Suprapubic skin (tissue), 4 donors: ENCODE results near the gene BTN1A1. TPM values are rescaled to one million over a fixed set of nuclear protein-coding genes. Genes with fewer than 3 reads are reported as not detected.
"Not testable (repeated sequence)": the region's sequence is repeated elsewhere in the genome, so short reads cannot be mapped to it uniquely, and the experiment has no call there.

Source experiments
- DNase-seq, 2 donors: peaks; one replicate each; pipeline ENCODE4 v3.0.0-alpha.2; 2019; ENCODE audit warnings: low spot score in 2 of 2
- H3K27ac ChIP-seq: fragments of 200-600 bp; sonication (generic); one replicate; pipeline ENCODE4 v1.5.1; 2019
- H3K27me3 ChIP-seq: fragments of 200-600 bp; sonication (generic); one replicate; pipeline ENCODE4 v1.5.1; 2019
- H3K36me3 ChIP-seq: fragments of 200-600 bp; sonication (generic); one replicate; pipeline ENCODE4 v1.5.1; 2019
- H3K4me1 ChIP-seq: fragments of 200-600 bp; sonication (generic); one replicate; pipeline ENCODE4 v1.5.1; 2019
- H3K4me3 ChIP-seq: fragments of 200-600 bp; sonication (generic); one replicate; pipeline ENCODE4 v1.5.1; 2019; ENCODE audit warnings: mild to moderate bottlenecking
- H3K9me3 ChIP-seq: fragments of 200-600 bp; sonication (generic); one replicate; pipeline ENCODE4 v1.5.1; 2019
- EP300 ChIP-seq: sonication (generic); formaldehyde crosslinking; IDR thresholded peaks from one replicate; pipeline ENCODE4 v1.6.1; 2017; ENCODE audit warnings: antibody characterized with exemption
- POLR2A ChIP-seq, 2 donors: fragments of 450-650 bp; IDR thresholded peaks; one replicate each; pipeline ENCODE4 v1.6.1; 2017; ENCODE audit warnings: antibody characterized with exemption in 2 of 2, mild to moderate bottlenecking in 2 of 2, moderate library complexity in 2 of 2
- POLR2AphosphoS5 ChIP-seq, 3 donors: sonication (generic); formaldehyde crosslinking; IDR thresholded peaks; one replicate each; pipeline ENCODE4 v1.6.1; 2017; ENCODE audit warnings: antibody characterized with exemption in 3 of 3
- whole genome bisulfite sequencing: methylation state at CpG from one replicate; pipeline ENCODE4 v1.1.5; 2018; 5-methylcytosine and 5-hydroxymethylcytosine counted together
- total RNA-seq, 4 donors: library from RNA; depleted of rRNA; stranded (reverse); fragments of >200 nt; gene quantifications; one replicate each; pipeline ENCODE4 v1.1.0, GENCODE V29; 2016
- TF ChIP-seq, protein P1 (sequence below), 2 donors: fragments of 200-600 bp in 1 of 2; fragments of 450-650 bp in 1 of 2; sonication (generic) in 1 of 2; IDR thresholded peaks; one replicate each; pipeline ENCODE4 v1.5.1; 2016 to 2019; ENCODE audit warnings: antibody characterized with exemption in 2 of 2, mild to moderate bottlenecking in 1 of 2, moderate library complexity in 1 of 2

Gene BTN1A1
- total RNA-seq, 4 donors from 2014 or later: not detected

- Histone ChIP-seq H3K4me3 (peak within 1 kb of the TSS; percentile 87), H3K36me3 (peaks cover 26% of the 10 kb centered on the region), H3K27ac (peak within 1 kb of the TSS; percentile 93), H3K4me1 (peaks cover 47% of the 10 kb centered on the region), H3K27me3 (no peaks in the 10 kb centered on the region), H3K9me3 (no peaks in the 10 kb centered on the region)
- peak; percentile 85 to 88 for DNase-seq
- TF ChIP-seq POLR2A (IDR thresholded peaks at IDR 0.05): peak in 1 of 2 donors; percentile 18
- TF ChIP-seq, protein P1, sequence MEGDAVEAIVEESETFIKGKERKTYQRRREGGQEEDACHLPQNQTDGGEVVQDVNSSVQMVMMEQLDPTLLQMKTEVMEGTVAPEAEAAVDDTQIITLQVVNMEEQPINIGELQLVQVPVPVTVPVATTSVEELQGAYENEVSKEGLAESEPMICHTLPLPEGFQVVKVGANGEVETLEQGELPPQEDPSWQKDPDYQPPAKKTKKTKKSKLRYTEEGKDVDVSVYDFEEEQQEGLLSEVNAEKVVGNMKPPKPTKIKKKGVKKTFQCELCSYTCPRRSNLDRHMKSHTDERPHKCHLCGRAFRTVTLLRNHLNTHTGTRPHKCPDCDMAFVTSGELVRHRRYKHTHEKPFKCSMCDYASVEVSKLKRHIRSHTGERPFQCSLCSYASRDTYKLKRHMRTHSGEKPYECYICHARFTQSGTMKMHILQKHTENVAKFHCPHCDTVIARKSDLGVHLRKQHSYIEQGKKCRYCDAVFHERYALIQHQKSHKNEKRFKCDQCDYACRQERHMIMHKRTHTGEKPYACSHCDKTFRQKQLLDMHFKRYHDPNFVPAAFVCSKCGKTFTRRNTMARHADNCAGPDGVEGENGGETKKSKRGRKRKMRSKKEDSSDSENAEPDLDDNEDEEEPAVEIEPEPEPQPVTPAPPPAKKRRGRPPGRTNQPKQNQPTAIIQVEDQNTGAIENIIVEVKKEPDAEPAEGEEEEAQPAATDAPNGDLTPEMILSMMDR (IDR thresholded peaks at IDR 0.05): no peak
- under 1% methylated on average over 31 of the region's 31 CpGs for WGBS
Measured at GRCh38 chr6:26457806-26458688, 42.1 kb upstream of the BTN1A1 start, which contains the start of gene BTN2A1. Gene BTN2A1 (plus strand): TSS chr6:26457955. CDS start chr6:26458637, 682 bp downstream.

- H3K36me3 ChIP-seq: peaks cover 38% of the 10 kb centered on the region
- 87% methylated on average over 16 of the region's 16 CpGs for WGBS
- H3K4me1 ChIP-seq: peaks cover 47% of the 10 kb centered on the region
- H3K4me3 ChIP-seq: peak overlapping the region; percentile 87
- no peak overlapping the region for H3K27ac ChIP-seq
- no peaks in the 10 kb centered on the region for H3K27me3 ChIP-seq
- TF ChIP-seq, protein P1 (IDR thresholded peaks at IDR 0.05): no peak
- TF ChIP-seq EP300: no peak
- no peak for TF ChIP-seq POLR2A (IDR thresholded peaks at IDR 0.05)
- TF ChIP-seq POLR2AphosphoS5 (IDR thresholded peaks at IDR 0.05): no peak
- H3K9me3 ChIP-seq: no peaks in the 10 kb centered on the region
- no peak for DNase-seq
Measured at GRCh38 chr6:26459023-26459810, 40.9 kb upstream of the BTN1A1 start.

GRCh38 chr6:26461353-26461752 is 38.8 kb upstream of the BTN1A1 start:
- H3K36me3 ChIP-seq: peaks cover 59% of the 10 kb centered on the region
- 68% methylated on average over 5 of the region's 5 CpGs for whole genome bisulfite sequencing

GRCh38 chr6:26464014-26464413 is 36.1 kb upstream of the BTN1A1 start:
- Histone ChIP-seq H3K27me3 (no peaks in the 10 kb centered on the region), H3K27ac (no peak overlapping the region), H3K36me3 (peaks cover 86% of the 10 kb centered on the region), H3K4me1 (peaks cover 31% of the 10 kb centered on the region), H3K4me3 (no peak overlapping the region), H3K9me3 (no peaks in the 10 kb centered on the region)
- DNase-seq: no peak
- 80% methylated on average over 4 of the region's 4 CpGs for WGBS
- TF ChIP-seq EP300: no peak
- TF ChIP-seq, protein P1 (IDR thresholded peaks at IDR 0.05): no peak

More at GRCh38 chr6:26461353-26461752, 38.8 kb upstream of the BTN1A1 start:
- not testable (repeated sequence) for H3K9me3 ChIP-seq, DNase-seq, H3K27ac ChIP-seq, H3K27me3 ChIP-seq
- H3K4me3 ChIP-seq: peak overlapping the region; percentile 14
- H3K4me1 ChIP-seq: peaks cover 47% of the 10 kb centered on the region

- H3K4me1 ChIP-seq: peaks cover 25% of the 10 kb centered on the region
- 92% methylated on average over 7 of the region's 7 CpGs for WGBS
- DNase-seq: no peak
- H3K4me3 ChIP-seq: no peak overlapping the region
- no peak overlapping the region for H3K27ac ChIP-seq
- no peaks in the 10 kb centered on the region for H3K9me3 ChIP-seq
- peaks cover 86% of the 10 kb centered on the region for H3K36me3 ChIP-seq
- TF ChIP-seq EP300 (no peak), POLR2AphosphoS5 (IDR thresholded peaks at IDR 0.05) (no peak), POLR2A (IDR thresholded peaks at IDR 0.05) (no peak)
- TF ChIP-seq, protein P1 (IDR thresholded peaks at IDR 0.05): no peak
- no peaks in the 10 kb centered on the region for H3K27me3 ChIP-seq
Measured at GRCh38 chr6:26464416-26465131, 35.5 kb upstream of the BTN1A1 start.
